ENCODE results near the gene FOXA3.

DNA sequence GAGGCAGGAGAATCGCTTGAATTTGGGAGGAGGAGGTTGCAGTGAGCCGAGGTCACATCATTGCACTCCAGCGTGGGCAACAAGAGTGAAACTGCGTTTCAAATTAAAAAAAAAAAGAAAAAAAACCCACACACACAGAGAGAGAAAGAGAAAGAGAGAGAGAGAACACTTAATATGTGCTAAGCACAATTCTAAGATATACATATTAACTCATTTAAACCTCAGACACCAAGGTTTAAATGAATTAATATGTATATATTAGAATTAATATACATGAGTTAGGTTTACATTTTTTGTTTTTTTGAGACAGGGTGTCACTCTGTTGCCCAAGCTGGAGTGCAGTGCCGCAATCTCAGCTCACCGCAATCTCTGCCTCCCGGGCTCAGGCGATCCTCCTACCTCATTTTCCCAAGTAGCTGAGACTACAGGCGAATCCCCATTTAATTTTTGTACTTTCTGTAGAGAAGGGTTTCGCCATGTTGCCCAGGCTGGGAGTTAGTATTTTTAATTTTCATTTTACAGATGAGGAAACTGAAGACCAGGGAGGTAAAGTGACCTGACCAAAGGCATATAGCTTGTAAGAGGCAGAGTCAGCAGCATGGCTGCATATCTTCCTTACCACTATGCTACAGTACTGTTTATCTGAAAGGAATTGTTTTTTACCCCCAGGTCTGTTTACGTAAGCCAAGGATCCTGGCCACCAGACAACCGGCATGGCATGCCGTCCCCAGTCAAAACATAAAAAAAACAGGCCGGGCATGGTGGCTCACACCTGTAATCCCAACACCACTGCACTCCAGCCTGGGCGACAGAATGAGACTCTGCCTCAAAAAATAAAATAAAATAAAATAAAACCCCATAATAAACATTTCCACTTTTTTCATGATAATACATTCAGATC lies 3.5 kb upstream of the FOXA3 start:
- no peak for TF ChIP-seq CTCF (IDR thresholded peaks at IDR 0.05)
- TF ChIP-seq POLR2A (IDR thresholded peaks at IDR 0.05) = no peak
- TF ChIP-seq EP300 (IDR thresholded peaks at IDR 0.05; ENCODE audit: low read depth) = no peak
- no peak for TF ChIP-seq POLR2AphosphoS5 (IDR thresholded peaks at IDR 0.05)
